CD4-positive, alpha-beta T cell (primary cell): ENCODE data around the gene SUCNR1. TPM values are rescaled to one million over a fixed set of nuclear protein-coding genes. Genes with fewer than 3 reads are reported as not detected.

Source experiments
- ATAC-seq: fragments of 200-7000 bp; cut with Tn5 transposase; one replicate; pipeline ENCODE4 v1.10.0; 2022; ENCODE audit warnings: mild to moderate bottlenecking; ENCODE audit not compliant: poor library complexity
- CTCF ChIA-PET: fragments of 350-600 bp; sonication (Branson Sonifier 250); formaldehyde crosslinking; loops from one replicate; lab custom pipeline; 2021; ENCODE audit warnings: antibody characterized with exemption, inconsistent platforms; lab: Charles Lee
- POLR2A ChIA-PET: fragments of 350-600 bp; sonication (Branson Sonifier 250); formaldehyde crosslinking; loops from one replicate; lab custom pipeline; 2021; ENCODE audit warnings: antibody characterized with exemption, inconsistent platforms; lab: Charles Lee
- DNase-seq, 14 experiments: peaks; one replicate each; pipeline ENCODE4 v3.0.0-alpha.2; 2013 to 2020; ENCODE audit warnings: mixed read lengths in 2 of 14
- H3K27ac ChIP-seq, 2 donors: one replicate each; pipeline versions ENCODE4 v1.5.1 to v1.7.0; 2013; ENCODE audit warnings: low read length in 2 of 2, low read depth in 1 of 2, mild to moderate bottlenecking in 1 of 2
- H3K27me3 ChIP-seq, 2 experiments: 1 replicate in 1 of 2; 2 replicates in 1 of 2; pipeline versions ENCODE4 v1.6.1 to v1.7.0; 2013; ENCODE audit warnings: low read length in 2 of 2, control low read depth in 1 of 2, mild to moderate bottlenecking in 1 of 2, moderate library complexity in 1 of 2; ENCODE audit not compliant: insufficient read depth in 2 of 2, control insufficient read depth in 1 of 2
- H3K36me3 ChIP-seq: one replicate; pipeline ENCODE4 v1.6.1; 2013; ENCODE audit warnings: low read length, control low read depth; ENCODE audit not compliant: insufficient read depth
- H3K4me1 ChIP-seq: one replicate; pipeline ENCODE4 v1.6.1; 2013; ENCODE audit warnings: low read length, control low read depth; ENCODE audit not compliant: insufficient read depth
- H3K4me3 ChIP-seq: one replicate; pipeline ENCODE4 v1.5.1; 2013; ENCODE audit warnings: mild to moderate bottlenecking, low read length, moderate library complexity
- H3K9me3 ChIP-seq, 2 experiments: 1 replicate in 1 of 2; 2 replicates in 1 of 2; pipeline versions ENCODE4 v1.6.1 to v1.7.0; 2013; ENCODE audit warnings: low read length in 2 of 2, mild to moderate bottlenecking in 2 of 2, control low read depth in 1 of 2, moderate library complexity in 1 of 2; ENCODE audit not compliant: control insufficient read depth in 1 of 2, insufficient read depth in 1 of 2
- H3K27ac Mint-ChIP-seq: one replicate; pipeline ENCODE4 v1.8.0; 2020; ENCODE audit warnings: mixed read lengths
- H3K27me3 Mint-ChIP-seq: one replicate; pipeline ENCODE4 v1.8.0; 2021; ENCODE audit warnings: mixed read lengths
- H3K36me3 Mint-ChIP-seq: one replicate; pipeline ENCODE4 v1.8.0; 2021; ENCODE audit warnings: low read depth, mixed read lengths
- H3K4me1 Mint-ChIP-seq: one replicate; pipeline ENCODE4 v1.8.0; 2021; ENCODE audit warnings: low read depth, mixed read lengths
- H3K4me3 Mint-ChIP-seq: one replicate; pipeline ENCODE4 v1.8.0; 2020; ENCODE audit warnings: mild to moderate bottlenecking, mixed read lengths
- H3K9me3 Mint-ChIP-seq: one replicate; pipeline ENCODE4 v1.8.0; 2020; ENCODE audit warnings: mixed read lengths
- CTCF ChIP-seq: fragments of 200-600 bp; IDR thresholded peaks from one replicate; pipeline ENCODE4 v1.8.0; 2022; ENCODE audit warnings: antibody characterized with exemption, mild to moderate bottlenecking
- intact Hi-C, 2 experiments: fragments of 100-400 bp; cut with DNase I in 1 of 2; cut with micrococcal nuclease in 1 of 2; formaldehyde crosslinking; loops; one replicate each; pipeline versions ENCODE4 v1.15.1 to v1.9.0; 2023 to 2025; cut with DNase I, micrococcal nuclease
- polyA plus RNA-seq, 2 donors: library from polyadenylated mRNA; unstranded; fragments of 120-200 nt; gene quantifications; one replicate each; pipeline ENCODE4 v1.2.1, GENCODE V29; 2013
- total RNA-seq, 174 experiments: library from RNA in 2 of 174; stranded (reverse) in 2 of 174; gene quantifications; one replicate each; pipeline ENCODE4 v1.2.3 and lab custom pipeline; 2021 to 2026

SUCNR1 gene
- total RNA-seq (not detected), total RNA-seq (lab: John Stamatoyannopoulos, UW) (0 to 1.7 (median 0.08) reads per million in 172 experiments)
- polyA plus RNA-seq (2013, experiment 1 of 2), result 0.05 TPM
- 0.05 TPM for polyA plus RNA-seq (2013, experiment 2 of 2)

DNA sequence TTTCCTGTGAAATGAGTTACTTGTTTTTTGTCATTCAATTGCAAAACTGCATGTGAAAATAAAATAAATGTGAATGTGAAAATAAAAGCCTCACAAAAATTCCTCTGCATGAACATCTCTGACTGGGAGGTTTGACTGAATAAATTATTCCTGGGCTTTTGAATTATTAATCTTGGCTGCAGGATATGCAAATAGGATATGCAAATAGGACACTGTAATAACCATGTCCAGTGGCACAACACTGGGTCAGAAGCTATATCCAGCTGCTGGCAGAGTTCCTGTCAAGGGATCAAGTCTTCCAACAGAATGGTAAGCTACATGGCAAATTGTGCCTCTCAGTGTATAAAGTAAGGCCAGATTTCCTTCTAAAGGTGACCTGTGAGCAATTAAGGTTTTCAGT lies at the start of gene SUCNR1:
SUCNR1 (plus strand) TSS at position 246 of the 400 bp plus-strand sequence. CDS start 6,250 bp downstream, outside the sequence.
- Mint-ChIP-seq H3K27me3 (peaks cover 4% of the 10 kb centered on the region), H3K36me3 (no peaks in the 10 kb centered on the region), H3K27ac (no peak within 1 kb of the TSS), H3K9me3 (no peaks in the 10 kb centered on the region), H3K4me3 (no peak within 1 kb of the TSS), H3K4me1 (peaks cover 12% of the 10 kb centered on the region)
- no peak for TF ChIP-seq CTCF
- POLR2A ChIA-PET, result no interaction called here
- Histone ChIP-seq H3K9me3 (no peaks in the 10 kb centered on the region), H3K36me3 (no peaks in the 10 kb centered on the region), H3K27ac (no peak within 1 kb of the TSS), H3K27me3 (no peaks in the 10 kb centered on the region), H3K4me1 (no peaks in the 10 kb centered on the region), H3K4me3 (no peak within 1 kb of the TSS)
- intact Hi-C loops, result no loop called here
- CTCF ChIA-PET, result no interaction called here
- DNase-seq (no peak), ATAC-seq (no peak)

GRCh38 chr3:151827816-151828215 lies 45.6 kb upstream of the SUCNR1 start:
- intact Hi-C loops, result no loop called here
- H3K4me3 Mint-ChIP-seq, result no peak overlapping the region
- ChIA-PET CTCF (interaction anchor here (1.1 kb wide), 1 partner anchor 11 kb away, joined by 3 read pairs; no protein-coding TSS in a partner anchor), POLR2A (no interaction called here)
- H3K4me1 ChIP-seq, result no peaks in the 10 kb centered on the region
- H3K9me3 Mint-ChIP-seq, result no peaks in the 10 kb centered on the region
- no peak for TF ChIP-seq CTCF
- no peak overlapping the region for H3K27ac Mint-ChIP-seq
- DNase-seq (no peak), ATAC-seq (no peak)
- H3K4me3 ChIP-seq, result no peak overlapping the region
- H3K27ac ChIP-seq, result no peak overlapping the region
- H3K27me3 Mint-ChIP-seq, result peaks cover 19% of the 10 kb centered on the region
- H3K9me3 ChIP-seq, result no peaks in the 10 kb centered on the region
- H3K36me3 ChIP-seq, result no peaks in the 10 kb centered on the region
- H3K36me3 Mint-ChIP-seq, result no peaks in the 10 kb centered on the region
- H3K4me1 Mint-ChIP-seq, result no peaks in the 10 kb centered on the region
- no peaks in the 10 kb centered on the region for H3K27me3 ChIP-seq

DNA sequence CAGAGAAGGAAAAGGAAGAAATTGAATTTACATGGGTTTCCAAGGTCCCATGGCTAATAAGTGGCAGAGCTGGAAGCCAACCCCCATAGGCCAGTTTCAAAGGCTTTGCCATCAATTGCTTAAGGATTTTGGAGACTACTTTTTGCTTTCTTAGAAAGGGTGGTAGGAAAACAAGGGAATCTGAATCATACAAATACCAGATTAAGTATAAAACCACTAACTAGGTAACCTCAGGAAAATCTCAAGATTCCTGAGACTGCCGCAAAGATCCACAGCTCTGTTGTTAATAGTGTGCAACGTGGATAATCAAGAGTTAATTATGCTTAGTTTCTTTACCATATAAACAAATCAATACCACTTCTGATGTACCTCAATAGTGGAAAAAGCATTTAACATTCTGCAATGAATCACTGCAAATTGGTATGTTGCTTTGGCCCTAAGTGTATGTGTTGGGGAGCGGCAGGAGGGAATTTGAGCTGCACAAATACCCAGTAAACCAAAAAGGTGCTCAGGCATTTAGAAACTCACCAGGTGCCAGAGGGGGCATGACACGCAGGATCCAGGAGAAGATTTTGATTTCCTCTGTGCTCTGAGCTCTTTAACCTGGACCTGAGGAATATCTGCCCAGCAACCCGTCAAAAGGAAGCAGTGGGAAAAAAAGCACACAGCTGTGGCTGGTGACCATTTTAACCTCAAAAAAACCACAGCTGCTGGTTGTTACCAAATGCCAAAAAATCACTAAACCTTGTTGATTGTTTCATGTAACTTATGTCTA lies 37.5 kb upstream of the SUCNR1 start:
- H3K36me3 Mint-ChIP-seq, result no peaks in the 10 kb centered on the region
- ATAC-seq, result no peak

More for the DNA sequence above, 37.5 kb upstream of the SUCNR1 start:
- TF ChIP-seq CTCF, result no peak
- no peak overlapping the region for H3K4me3 ChIP-seq
- ChIA-PET CTCF (no interaction called here), POLR2A (no interaction called here)
- intact Hi-C loops, result loop anchor here (5.0 to 10.0 kb wide), 2 partner anchors 371 to 399 kb away; partner anchors contain the start of gene IGSF10 (in 1 of the 2)
- H3K4me1 ChIP-seq, result no peaks in the 10 kb centered on the region
- H3K27ac Mint-ChIP-seq, result no peak overlapping the region
- no peaks in the 10 kb centered on the region for H3K4me1 Mint-ChIP-seq
- H3K4me3 Mint-ChIP-seq, result no peak overlapping the region
- no peaks in the 10 kb centered on the region for H3K36me3 ChIP-seq
- H3K27me3 Mint-ChIP-seq, result peaks cover 18% of the 10 kb centered on the region
- H3K27ac ChIP-seq, result no peak overlapping the region
- H3K9me3 ChIP-seq, result no peaks in the 10 kb centered on the region
- H3K27me3 ChIP-seq, result peaks cover 0 to 3% of the 10 kb centered on the region in 2 experiments
- no peaks in the 10 kb centered on the region for H3K9me3 Mint-ChIP-seq
- no peak for DNase-seq
